HG02840 (cell line): Measurements from ENCODE around the gene EHD1.

Experiments used
- ATAC-seq: cut with Tn5 transposase; IDR thresholded peaks from one replicate; pipeline ENCODE4 v1.9.1; 2021; ENCODE audit warnings: mild to moderate bottlenecking, moderate library complexity, moderate number of reproducible peaks; ENCODE audit not compliant: unreplicated experiment, low FRiP score

EHD1 gene

GRCh38 chr11:64804346-64805210, 73.8 kb downstream of the EHD1 start:
- ATAC-seq: no peak

- no peak for ATAC-seq
Measured at GRCh38 chr11:64803846-64804345, 74.5 kb downstream of the EHD1 start.

- peak; percentile 57 for ATAC-seq
Measured at GRCh38 chr11:64803158-64803845, 75.1 kb downstream of the EHD1 start, which contains the start of gene MAP4K2. Gene MAP4K2, minus strand, starts transcription at chr11:64803214. Its CDS starts 65 bp downstream, at chr11:64803149.

- peak; percentile 23 for ATAC-seq
Measured at GRCh38 chr11:64802370-64803157, 75.9 kb downstream of the EHD1 start.
